HepG2 (cell line): ENCODE data around the gene ARL2. TPM values are rescaled to one million over a fixed set of nuclear protein-coding genes. Genes with fewer than 3 reads are reported as not detected.

Source experiments
- ATAD3A ChIP-seq: sonication (generic); formaldehyde crosslinking; IDR thresholded peaks from 2 replicates; pipeline ENCODE4 v1.4.0; 2020; ENCODE audit warnings: missing genetic modification reagents
- CREM ChIP-seq, 2 experiments: sonication (generic) in 1 of 2; formaldehyde crosslinking in 1 of 2; IDR thresholded peaks; 2 replicates each; pipeline versions ENCODE4 v1.4.0 to v1.6.1; 2016 to 2020; ENCODE audit warnings: antibody characterized with exemption in 1 of 2, mild to moderate bottlenecking in 1 of 2, missing genetic modification reagents in 1 of 2
- DRAP1 ChIP-seq: IDR thresholded peaks from 2 replicates; pipeline ENCODE4 v1.6.1; 2016; ENCODE audit warnings: missing genetic modification reagents, missing compliant biosample characterization
- ERF ChIP-seq: IDR thresholded peaks from 2 replicates; pipeline ENCODE4 v1.6.1; 2018; ENCODE audit warnings: missing biosample characterization, missing genetic modification reagents
- HDAC1 ChIP-seq: sonication (generic); formaldehyde crosslinking; IDR thresholded peaks from 2 replicates; pipeline ENCODE4 v1.5.1; 2020; ENCODE audit warnings: mild to moderate bottlenecking, missing genetic modification reagents
- NCOA1 ChIP-seq: sonication (generic); formaldehyde crosslinking; IDR thresholded peaks from 2 replicates; pipeline ENCODE4 v1.9.0; 2021; ENCODE audit warnings: missing genetic modification reagents
- SP4 ChIP-seq: sonication (generic); formaldehyde crosslinking; IDR thresholded peaks from 2 replicates; pipeline ENCODE4 v1.8.1; 2023; ENCODE audit warnings: mild to moderate bottlenecking, missing genetic modification reagents
- TEAD3 ChIP-seq: optimal IDR thresholded peaks from 2 replicates; pipeline ENCODE3; 2016; ENCODE audit warnings: borderline replicate concordance
- TP53 ChIP-seq: sonication (generic); formaldehyde crosslinking; conservative IDR thresholded peaks from 2 replicates; pipeline ENCODE4 v1.4.0; 2020; ENCODE audit warnings: missing genetic modification reagents
- XBP1 ChIP-seq: sonication (generic); formaldehyde crosslinking; IDR thresholded peaks from 2 replicates; pipeline ENCODE4 v1.5.0; 2020; ENCODE audit warnings: missing genetic modification reagents
- ZBED4 ChIP-seq: sonication (generic); formaldehyde crosslinking; IDR thresholded peaks from 2 replicates; pipeline ENCODE4 v1.4.0; 2020; ENCODE audit warnings: missing genetic modification reagents, borderline replicate concordance
- ZBTB44 ChIP-seq: sonication (generic); formaldehyde crosslinking; IDR thresholded peaks from 2 replicates; pipeline ENCODE4 v1.4.0; 2020; ENCODE audit warnings: missing genetic modification reagents
- ZNF143 ChIP-seq: sonication (generic); formaldehyde crosslinking; IDR thresholded peaks from 2 replicates; pipeline ENCODE4 v1.4.0; 2020; ENCODE audit warnings: missing genetic modification reagents
- ZNF33A ChIP-seq: sonication (generic); formaldehyde crosslinking; IDR thresholded peaks from 2 replicates; pipeline ENCODE4 v1.5.1; 2020; ENCODE audit warnings: missing genetic modification reagents, mild to moderate bottlenecking, moderate library complexity, borderline replicate concordance
- ZNF367 ChIP-seq: sonication (generic); formaldehyde crosslinking; IDR thresholded peaks from 2 replicates; pipeline ENCODE4 v1.4.0; 2020; ENCODE audit warnings: missing genetic modification reagents, borderline replicate concordance
- ZNF496 ChIP-seq: sonication (generic); formaldehyde crosslinking; IDR thresholded peaks from 2 replicates; pipeline ENCODE4 v1.8.1; 2023; ENCODE audit warnings: mild to moderate bottlenecking, moderate library complexity, missing genetic modification reagents; ENCODE audit not compliant: insufficient replicate concordance
- ZNF563 ChIP-seq: sonication (generic); formaldehyde crosslinking; IDR thresholded peaks from 2 replicates; pipeline ENCODE4 v1.8.0; 2022; ENCODE audit warnings: mild to moderate bottlenecking, moderate library complexity, missing genetic modification reagents
- ZNF564 ChIP-seq: sonication (generic); formaldehyde crosslinking; IDR thresholded peaks from 2 replicates; pipeline ENCODE4 v1.8.1; 2023; ENCODE audit warnings: mild to moderate bottlenecking, missing genetic modification reagents
- ZNF577 ChIP-seq: sonication (generic); formaldehyde crosslinking; IDR thresholded peaks from 2 replicates; pipeline ENCODE4 v1.4.0; 2020; ENCODE audit warnings: mild to moderate bottlenecking, low read depth, missing genetic modification reagents, borderline replicate concordance
- ZNF607 ChIP-seq: sonication (generic); formaldehyde crosslinking; IDR thresholded peaks from 2 replicates; pipeline ENCODE4 v1.5.1; 2020; ENCODE audit warnings: missing genetic modification reagents, mild to moderate bottlenecking, borderline replicate concordance
- ZNF615 ChIP-seq: sonication (generic); formaldehyde crosslinking; IDR thresholded peaks from 2 replicates; pipeline ENCODE4 v1.5.0; 2020; ENCODE audit warnings: mild to moderate bottlenecking, missing genetic modification reagents, borderline replicate concordance
- polyA plus RNA-seq, 8 experiments: library from polyadenylated mRNA; depleted of rRNA in 3 of 8; stranded (reverse) in 7 of 8; unstranded in 1 of 8; fragments of >200 nt; fragmentation: Illumina TruSeq in 4 of 8; extraction: Trizol in 4 of 8; gene quantifications; 2 replicates each; pipeline versions ENCODE4 v1.2.1 to v1.2.3, GENCODE V29; 2011 to 2016; ENCODE audit warnings: low read depth in 4 of 8, missing spikeins in 1 of 8, mixed read lengths in 1 of 8; ENCODE audit not compliant: insufficient read depth in 1 of 8
- total RNA-seq, 5 experiments: library from RNA; depleted of rRNA; stranded (reverse); fragments of >200 nt; fragmentation: Illumina TruSeq; extraction: Trizol; gene quantifications; 2 replicates each; pipeline ENCODE4 v1.2.3, GENCODE V29; 2016; ENCODE audit warnings: low read depth in 1 of 5
- TF ChIP-seq, protein P1 (sequence below): sonication (generic); formaldehyde crosslinking; IDR thresholded peaks from 2 replicates; pipeline ENCODE4 v1.5.0; 2020; ENCODE audit warnings: missing genetic modification reagents, mild to moderate bottlenecking, borderline replicate concordance
- TF ChIP-seq, protein P2 (sequence below): sonication (generic); formaldehyde crosslinking; IDR thresholded peaks from 2 replicates; pipeline ENCODE4 v1.5.0; 2020; ENCODE audit warnings: missing genetic modification reagents

ARL2 gene
- total and polyA plus RNA-seq, 2 of the 13 experiments (the other 11 are each of a cell fraction or from before 2014, with no cell fraction given) = 82.9 to 84.4 TPM

- TF ChIP-seq ZBED4 (CRISPR knock-in tag) = no peak
- TF ChIP-seq, protein P1, sequence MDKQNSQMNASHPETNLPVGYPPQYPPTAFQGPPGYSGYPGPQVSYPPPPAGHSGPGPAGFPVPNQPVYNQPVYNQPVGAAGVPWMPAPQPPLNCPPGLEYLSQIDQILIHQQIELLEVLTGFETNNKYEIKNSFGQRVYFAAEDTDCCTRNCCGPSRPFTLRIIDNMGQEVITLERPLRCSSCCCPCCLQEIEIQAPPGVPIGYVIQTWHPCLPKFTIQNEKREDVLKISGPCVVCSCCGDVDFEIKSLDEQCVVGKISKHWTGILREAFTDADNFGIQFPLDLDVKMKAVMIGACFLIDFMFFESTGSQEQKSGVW (CRISPR knock-in tag) = no peak
- TF ChIP-seq SP4 (CRISPR knock-in tag) = no peak
- TF ChIP-seq ZNF143 (CRISPR knock-in tag) = no peak
- TF ChIP-seq XBP1 (CRISPR knock-in tag) = no peak
- 0 out of 2 replicates have a peak, but pooled peaks have one; percentile 67 for TF ChIP-seq ZNF564 (CRISPR knock-in tag)
- TF ChIP-seq ZNF563 (CRISPR knock-in tag) = 0 out of 2 replicates have a peak, but pooled peaks have one; percentile 17
- TF ChIP-seq DRAP1 = no peak
- TF ChIP-seq ZNF615 (CRISPR knock-in tag) = no peak
- no peak for TF ChIP-seq ZBTB44 (CRISPR knock-in tag)
- TF ChIP-seq, protein P2, sequence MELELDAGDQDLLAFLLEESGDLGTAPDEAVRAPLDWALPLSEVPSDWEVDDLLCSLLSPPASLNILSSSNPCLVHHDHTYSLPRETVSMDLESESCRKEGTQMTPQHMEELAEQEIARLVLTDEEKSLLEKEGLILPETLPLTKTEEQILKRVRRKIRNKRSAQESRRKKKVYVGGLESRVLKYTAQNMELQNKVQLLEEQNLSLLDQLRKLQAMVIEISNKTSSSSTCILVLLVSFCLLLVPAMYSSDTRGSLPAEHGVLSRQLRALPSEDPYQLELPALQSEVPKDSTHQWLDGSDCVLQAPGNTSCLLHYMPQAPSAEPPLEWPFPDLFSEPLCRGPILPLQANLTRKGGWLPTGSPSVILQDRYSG (CRISPR knock-in tag) = no peak
- TF ChIP-seq ZNF496 (CRISPR knock-in tag) = no peak
- TF ChIP-seq ZNF33A (CRISPR knock-in tag) = no peak
- TF ChIP-seq CREM (IDR thresholded peaks at IDR 0.05) = no peak
- TF ChIP-seq CREM (CRISPR knock-in tag; IDR thresholded peaks at IDR 0.05) = no peak
- no peak for TF ChIP-seq ZNF607 (CRISPR knock-in tag)
- TF ChIP-seq TEAD3 (CRISPR knock-in tag) = no peak
- peak; percentile 4; the same call in 1 of the 2 replicates for TF ChIP-seq HDAC1 (CRISPR knock-in tag)
- no peak for TF ChIP-seq ZNF367 (CRISPR knock-in tag)
- no peak for TF ChIP-seq TP53 (CRISPR knock-in tag)
- TF ChIP-seq ERF = no peak
- TF ChIP-seq ATAD3A = no peak
- no peak for TF ChIP-seq ZNF577 (CRISPR knock-in tag)
- no peak for TF ChIP-seq NCOA1 (CRISPR knock-in tag)
Measured at GRCh38 chr11:65058012-65058411, 44.1 kb downstream of the ARL2 start (continued).
